Activated T-helper 1 cell treated with anti-CD3 and anti-CD28 coated beads, Interleukin-2, amount 50 U/mL, for 16 hours (primary cell): ENCODE results near the gene NKD1.
"Not testable (repeated sequence)": the region's sequence is repeated elsewhere in the genome, so short reads cannot be mapped to it uniquely, and the experiment has no call there.

Experiments used
- DNase-seq, 2 donors: peaks; one replicate each; pipeline ENCODE4 v3.0.0-alpha.2; 2020; ENCODE audit warnings: low read depth in 1 of 2, low spot score in 1 of 2

The NKD1 gene

DNA sequence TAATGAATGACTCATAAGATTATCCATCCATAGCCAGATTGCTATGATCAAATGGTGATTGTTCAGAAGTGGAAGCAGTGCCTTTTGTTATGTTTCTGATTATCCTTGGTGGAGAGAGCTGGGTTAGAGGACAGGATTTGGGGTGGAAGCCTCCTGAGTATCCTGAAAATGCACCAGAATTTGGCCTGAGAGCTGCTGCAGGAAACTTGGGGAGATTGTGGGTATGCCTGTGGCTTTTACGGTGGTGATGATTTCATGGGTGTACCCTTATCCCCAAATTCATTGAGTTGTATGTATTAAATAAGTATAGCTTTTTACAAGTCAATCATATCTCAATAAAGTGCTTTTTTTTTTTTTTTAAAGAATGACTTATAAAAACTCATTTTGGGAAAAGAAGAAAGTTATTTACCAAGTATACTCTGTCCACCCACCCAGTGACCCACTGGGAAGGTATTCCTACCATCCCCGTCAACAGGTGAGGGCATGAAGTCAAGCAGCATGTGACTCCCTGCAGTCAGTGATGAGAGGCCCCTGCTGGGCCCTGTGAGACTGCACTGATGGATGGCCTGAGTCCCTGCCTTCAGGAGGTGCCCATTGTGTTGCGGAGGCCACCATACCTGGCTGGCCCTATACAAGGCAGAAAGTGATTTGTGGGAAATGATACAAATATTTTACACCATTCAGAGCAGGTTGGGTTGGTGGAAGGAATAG, 28.4 kb downstream of the NKD1 start:
- no peak for DNase-seq

DNA sequence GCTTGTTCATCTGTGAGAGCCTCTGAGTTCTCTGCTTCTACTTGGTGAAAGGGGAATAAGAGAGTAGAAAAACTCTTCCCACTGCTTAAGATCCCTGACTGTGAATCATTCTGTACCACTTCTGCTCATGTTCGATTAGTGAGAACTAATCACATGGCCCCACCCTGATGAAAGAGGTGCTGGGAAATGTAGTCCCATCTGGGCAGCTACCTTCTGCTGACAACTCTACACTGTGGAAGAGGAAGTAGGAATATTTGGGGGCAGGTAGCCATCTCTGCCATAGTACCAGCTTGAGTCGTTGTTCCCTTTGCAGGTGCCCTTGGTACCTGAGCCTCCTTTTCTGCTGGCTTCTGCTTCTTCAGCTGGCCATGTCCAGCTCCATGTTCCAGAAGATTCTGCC, 29.9 kb downstream of the NKD1 start:
- no peak for DNase-seq

DNA sequence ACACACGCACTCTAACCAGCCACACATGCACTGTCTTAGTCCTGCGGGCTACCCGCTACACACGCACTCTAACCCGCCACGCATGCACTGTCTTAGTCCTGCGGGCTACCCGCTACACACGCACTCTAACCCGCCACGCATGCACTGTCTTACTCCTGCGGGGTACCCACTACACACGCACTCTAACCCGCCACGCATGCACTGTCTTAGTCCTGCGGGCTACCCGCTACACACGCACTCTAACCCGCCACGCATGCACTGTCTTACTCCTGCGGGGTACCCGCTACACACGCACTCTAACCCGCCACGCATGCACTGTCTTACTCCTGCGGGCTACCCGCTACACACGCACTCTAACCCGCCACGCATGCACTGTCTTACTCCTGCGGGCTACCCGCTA, 31.2 kb downstream of the NKD1 start:
- DNase-seq: not testable (repeated sequence)

DNA sequence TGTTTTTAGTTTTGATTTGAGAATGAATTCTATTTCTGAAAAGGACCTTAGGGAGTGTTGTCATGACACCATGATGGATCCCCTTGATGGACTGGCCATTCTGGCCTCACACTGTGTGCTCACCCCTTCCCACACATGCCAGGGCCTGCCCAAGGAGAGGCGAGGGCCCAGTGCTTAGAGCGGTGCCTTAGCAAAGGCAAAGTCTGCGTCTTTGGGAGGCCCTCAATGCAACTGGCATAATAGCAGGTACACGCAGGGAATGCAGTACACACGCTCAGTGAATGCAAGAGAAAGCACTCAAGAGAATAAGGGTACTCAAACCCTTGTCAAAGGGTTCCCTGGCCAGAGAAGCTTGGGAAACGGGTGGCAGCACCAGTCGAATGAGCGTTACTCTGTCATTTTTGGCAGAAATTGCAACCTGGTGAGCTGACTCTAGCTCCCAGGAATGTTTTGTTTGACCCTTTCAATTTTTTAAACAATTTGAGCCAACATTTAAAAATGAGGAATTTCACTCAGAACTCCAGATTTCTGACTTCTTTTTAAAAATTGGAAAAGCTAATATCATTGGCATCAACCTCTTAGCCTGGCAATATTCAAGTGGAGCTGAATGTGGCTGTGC, 32.1 kb downstream of the NKD1 start:
- DNase-seq: no peak

DNA sequence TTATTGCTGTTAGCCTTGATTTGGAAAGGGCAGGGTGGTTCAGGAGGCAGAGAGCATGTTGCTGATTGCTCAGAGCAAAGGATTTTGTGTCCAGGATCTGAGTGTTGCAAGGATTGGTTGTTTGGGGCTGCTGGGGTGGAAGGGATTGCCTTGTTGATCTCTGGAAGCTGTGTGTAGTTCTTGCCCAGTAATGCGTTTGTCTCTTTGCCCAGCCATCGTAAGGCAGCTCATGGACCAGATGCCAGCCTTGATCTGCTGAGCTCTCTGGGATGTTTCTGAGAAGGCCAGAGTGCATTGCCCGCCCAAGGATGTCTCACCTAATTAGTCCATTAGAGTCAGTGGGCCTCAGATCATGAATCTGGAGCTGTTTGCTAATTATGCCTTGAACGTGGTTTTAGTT, 33.6 kb downstream of the NKD1 start:
- no peak for DNase-seq

DNA sequence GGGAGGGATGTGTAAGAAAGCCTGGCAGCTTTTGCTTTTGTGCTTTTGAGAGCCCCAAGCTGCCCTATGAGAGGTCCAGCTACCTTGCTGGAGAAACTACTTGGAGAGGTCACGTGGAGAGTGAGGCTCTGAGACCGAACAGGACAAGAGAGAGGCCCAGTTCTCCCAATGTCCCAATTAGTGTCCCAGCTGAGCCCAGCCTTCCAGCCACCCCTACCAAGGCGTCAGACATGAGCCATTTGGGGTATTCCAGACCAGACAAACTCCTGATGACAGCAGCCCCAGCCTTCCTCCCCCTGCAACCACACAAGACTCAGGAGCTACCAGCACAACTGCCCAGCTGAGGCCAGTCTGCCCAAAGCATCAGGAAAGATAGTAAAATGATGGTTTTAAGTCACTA, 35.0 kb downstream of the NKD1 start:
- DNase-seq: no peak

DNA sequence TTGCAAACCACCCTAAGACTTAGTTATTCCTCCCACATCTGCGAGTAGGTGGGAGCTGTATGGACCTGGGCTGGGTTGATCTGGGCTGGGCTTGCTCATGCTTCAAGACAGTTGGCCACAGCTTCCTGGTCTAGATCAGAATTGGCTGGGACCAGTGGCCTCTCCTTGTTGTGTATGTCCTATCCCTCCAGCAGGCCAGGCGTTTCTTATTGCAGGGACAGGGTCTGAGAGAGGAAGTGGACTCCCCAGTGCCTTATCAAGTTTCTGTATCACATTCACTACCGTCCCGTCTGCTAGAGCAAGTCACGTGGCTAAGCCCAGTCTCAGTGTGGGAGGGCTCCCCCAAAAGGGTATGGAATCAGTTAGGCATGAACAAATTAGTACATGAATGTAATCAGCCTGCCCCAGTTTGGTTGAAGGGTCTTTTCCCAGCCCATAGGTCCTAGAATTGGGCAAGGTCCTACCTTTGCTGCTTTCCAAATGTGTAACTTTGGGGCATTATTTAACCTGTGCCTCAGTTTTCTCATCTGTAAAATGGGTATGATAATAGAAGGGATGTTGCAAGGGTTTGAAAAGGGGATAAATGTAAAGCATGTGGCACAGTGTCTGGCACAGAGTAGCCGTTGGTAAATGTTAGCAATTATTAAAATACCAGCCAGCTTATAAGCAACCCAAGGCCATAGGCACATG, 36.0 kb downstream of the NKD1 start:
- no peak for DNase-seq

DNA sequence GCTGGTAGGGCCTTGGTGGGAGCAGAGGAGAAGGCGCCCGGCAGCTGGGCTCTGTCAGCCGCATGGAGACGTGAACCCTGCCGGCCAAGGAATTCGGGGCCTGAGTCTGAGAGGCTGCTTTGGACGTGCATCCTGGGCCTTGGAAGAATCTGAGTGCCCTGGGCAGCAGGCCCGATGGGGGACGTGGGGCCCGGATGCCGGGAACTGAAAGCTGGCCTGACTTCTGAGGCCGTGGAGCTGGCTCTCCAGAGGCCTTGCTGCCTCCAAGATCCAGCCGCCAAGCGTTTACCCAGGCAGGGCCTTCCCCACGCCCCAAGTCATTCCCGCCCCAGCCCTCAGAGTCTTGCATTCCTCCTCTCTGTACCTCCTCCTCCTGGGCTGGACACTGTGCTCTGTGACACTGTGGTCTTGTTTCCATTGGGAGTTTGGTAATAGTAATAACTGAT, 37.2 kb downstream of the NKD1 start:
- DNase-seq: no peak

DNA sequence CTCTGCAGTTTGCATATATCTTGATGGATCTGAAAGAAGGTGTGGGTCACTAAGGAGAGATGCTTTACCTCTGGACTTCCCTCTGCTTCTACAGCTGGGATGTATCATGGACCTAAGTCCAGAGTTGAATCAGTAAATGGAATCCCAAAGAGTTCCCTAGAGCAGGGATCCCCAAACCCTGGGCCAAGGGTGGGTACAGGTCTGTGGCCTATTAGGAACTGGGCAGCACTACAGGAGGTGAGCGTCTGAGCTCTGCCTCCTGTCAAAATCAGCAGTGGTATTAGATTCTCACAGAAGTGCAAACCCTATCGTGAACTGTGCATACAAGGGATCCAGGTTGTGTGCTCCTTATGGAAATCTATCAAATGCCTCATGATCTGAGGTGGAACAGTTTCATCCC, 39.3 kb downstream of the NKD1 start:
- no peak for DNase-seq

DNA sequence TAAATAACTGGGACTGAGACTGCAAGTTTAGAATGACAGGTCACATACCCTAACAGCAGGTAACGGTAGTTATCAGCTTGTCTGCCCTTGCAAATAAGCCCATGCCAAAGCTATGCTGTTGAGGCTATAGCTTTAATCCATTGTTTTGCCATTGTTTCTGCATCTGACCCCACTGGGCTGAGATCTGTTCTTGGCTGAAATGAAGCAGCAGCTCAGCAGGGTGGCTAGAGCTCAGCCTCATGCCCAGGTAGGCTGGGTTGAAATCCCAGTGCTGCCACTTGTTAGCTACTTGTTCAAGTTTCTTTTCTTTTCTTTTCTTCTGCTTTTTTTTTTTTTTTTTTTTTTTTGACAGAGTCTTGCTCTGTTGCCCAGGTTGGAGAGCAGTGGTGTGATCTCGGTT, 40.1 kb downstream of the NKD1 start:
- no peak for DNase-seq

DNA sequence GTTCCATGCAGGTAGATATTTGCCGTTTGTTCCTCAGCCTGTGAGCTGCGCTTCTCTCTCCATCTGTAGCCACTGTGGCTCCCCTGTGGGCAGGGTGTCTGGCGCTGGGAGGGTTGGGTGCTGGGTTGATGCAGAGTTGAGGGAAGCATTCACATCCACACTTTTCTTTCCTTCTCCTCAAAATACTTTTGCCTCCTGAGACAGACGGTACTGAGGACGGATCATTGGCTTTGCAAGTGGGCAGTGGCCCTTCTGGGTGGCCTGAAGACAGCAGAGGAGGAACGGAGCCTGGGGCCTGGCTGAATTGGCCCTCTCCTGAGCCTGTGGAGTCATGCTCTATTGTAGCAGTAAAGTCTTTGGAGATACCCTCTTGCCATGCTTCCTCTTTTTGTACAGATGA, 43.0 kb downstream of the NKD1 start:
- no peak for DNase-seq

DNA sequence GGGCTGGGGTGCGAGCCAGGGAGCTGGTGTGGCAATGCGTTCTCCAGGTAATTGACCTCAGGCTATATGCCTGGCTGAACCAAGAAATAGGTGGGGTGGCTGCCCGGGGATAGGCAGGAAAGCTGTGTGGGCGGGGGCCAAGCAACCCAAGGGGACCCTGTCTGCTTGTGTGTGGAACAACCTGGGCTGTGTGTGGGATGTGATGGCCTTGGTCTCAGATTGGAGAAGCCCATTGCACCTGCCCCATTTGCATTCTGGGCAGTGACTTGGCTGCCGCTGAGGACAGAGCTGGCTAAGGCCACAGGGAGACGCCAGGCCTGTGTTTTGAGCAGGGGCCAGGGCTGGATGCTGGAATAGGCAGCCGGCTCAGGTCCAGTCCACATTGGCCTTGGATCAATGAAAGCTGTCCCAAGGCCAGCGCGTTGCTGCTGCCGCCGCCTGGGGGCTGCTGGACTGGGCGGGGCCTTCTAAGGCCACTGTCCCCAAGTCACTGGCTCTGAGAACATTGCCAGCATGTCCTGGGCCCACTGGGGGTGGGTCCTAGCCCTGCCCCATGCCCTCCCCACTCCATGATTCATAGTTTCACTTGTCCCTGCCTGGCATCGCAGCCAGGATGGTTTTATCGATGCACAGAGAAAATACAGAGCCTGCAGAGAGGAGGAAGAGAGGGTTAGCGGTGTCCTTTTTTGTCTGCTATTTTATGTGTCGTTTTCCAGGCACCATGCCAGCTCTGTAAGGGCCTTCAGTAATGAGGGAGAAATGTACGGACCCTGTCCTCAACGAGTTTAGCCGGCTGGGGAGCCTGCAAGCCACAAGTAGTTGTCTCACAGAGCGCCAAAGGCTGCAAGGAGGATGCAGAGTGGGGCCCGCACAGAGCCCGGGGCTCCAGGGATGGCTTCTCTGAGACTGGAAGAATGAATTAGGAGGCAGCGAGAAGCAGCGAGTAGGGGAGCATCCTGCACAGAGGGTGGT, 43.9 kb downstream of the NKD1 start:
- DNase-seq: no peak

DNA sequence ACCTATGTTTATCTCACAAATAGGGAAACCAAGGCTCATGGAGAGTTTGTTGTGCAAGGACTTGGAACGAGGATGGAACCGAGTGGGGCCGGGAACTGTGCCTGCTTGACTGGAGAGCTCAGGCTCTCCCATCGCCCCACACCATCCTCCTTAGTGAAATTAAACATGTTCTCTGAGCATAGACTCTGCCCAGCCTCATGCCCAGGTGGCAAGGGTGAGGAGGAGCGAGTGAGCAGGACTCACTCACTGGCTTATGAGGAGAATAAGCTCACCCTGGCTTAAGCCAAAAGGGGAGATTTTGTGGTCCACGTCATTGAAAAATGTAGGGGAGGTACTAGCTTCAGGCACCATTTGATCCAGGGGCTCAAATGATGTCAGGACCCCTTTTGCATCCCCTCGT, 44.8 kb downstream of the NKD1 start:
- no peak for DNase-seq

DNA sequence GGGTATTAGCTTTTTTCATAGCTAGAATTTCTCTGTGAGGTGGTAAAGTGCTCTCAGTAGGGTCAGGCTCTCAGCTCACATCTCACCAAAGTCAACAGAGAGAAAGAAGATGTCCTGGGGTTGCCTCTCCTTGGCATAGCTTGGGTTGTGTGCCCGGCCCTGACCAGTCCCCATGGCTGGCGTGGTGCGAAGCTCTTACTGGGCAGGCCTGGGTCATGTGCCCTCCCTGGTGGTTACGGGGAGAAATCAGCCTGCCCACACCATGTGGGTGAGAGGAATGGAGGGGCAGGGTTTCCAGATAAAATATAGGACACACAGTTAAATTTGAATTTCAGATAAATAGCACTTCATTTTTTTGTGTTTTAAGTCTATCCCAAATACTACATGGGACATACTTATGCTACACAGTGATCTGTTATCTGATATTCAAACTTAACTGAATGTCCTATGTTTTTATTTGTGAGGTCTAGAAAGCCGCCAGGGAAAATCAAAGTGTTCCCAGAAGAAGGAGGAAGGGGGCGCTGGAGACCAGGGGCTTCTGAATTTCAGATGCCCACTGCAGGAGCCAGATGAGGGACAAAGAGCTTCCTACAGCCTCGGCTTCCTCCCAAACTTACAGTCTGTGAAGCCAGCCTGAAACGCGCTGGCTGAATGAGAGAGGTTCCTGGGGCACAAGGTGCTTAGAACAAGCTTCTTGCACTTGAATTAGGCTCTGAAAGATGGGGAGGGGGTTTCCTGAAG, 45.4 kb downstream of the NKD1 start:
- no peak for DNase-seq

DNA sequence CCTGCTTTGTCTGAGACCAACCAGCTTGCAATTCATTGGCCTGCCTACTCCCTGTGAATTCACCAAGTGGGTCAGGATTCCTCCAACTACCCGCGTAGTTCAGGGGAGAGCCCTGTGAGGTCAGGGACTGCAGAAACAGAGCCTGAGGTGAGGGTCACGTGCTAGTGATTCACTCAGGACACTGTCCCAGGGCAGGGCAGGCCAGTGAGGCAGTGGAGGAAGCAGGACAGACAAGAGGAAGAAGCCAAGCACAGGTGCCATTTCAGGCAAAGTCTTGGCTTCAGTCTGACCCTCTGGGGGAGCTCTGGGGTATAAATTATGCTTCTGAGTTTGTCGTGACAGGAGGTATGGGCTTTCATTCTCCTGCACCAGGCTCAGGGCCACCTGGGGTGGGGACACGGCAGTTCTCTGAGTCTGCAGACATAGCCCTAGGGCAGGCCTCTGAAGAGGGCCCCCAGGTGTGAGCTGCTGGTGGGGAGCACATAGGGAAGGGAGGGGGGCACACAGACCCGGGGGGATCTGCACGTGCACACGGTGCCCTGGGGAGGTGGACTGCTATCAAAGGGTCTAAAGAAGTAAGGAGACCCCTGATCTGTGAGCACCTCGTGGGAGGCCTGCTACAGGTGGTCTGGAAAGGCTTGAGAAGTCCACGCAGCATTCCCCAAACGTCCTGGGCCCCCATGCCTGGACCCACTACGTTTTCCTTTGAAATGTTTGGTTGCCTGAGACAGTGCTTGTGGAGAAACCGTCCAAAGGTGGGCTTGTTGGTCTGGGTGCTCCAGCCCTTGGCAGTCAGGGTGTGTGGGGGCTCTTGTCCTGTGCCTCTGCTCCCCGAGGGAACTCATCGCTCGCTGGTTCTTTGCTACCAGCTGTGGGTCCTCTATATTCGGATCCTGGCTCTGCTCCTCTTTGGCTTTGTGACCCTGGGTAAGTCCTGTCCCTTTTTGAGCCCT, 46.4 kb downstream of the NKD1 start:
- no peak for DNase-seq

DNA sequence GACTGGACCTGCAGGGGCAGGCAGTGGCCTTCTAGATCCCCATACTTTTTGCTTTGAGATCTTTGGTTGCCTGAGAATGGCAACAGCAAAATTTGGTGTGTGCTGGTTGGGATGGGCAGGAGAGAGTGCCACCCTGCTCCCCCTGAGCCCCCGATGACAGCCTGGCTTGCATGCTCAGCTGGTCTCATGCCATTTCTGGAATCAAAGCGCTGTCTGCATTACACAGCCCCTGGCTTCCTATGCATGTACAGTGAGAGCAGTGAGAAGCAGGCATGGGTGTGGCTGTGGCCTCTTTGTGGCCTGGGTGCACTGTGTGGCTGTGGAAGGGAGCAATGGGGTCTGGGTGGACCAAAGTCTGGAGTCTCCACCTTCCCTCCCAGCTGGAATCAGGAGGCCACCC, 47.7 kb downstream of the NKD1 start:
- no peak for DNase-seq

DNA sequence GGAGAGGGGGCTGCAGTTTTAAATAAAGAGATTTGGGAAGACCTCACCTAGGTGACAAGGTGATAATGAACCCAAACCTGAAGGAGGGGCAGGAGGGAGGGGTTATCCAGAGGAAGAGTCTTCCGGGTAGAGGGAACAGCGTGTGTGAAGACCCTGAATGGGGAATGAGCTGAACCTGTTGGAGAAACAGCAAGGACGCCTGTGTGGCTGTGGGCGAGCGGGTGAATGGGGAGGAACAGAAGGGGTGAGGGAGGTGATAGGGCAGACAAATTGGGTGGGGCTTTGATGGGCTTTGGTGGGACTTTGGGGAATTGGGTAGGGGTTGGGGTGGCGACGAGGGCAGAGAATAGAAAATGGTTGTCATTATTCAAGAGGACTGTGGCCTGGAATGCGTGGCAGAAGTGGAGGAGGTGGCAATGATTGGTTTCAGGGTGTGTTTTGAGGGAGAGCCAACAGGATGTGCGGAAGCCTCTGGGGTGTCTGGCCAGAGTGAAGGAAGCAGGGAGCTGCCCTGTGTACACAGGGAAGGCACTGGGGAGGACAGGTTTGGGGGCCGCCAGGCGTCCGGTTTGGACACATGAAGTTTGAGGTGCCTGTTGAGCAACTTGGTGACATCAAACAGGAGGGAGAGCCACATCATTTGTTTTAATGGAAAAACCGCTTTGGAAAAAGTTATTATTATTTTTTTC, 48.7 kb downstream of the NKD1 start:
- DNase-seq: no peak

DNA sequence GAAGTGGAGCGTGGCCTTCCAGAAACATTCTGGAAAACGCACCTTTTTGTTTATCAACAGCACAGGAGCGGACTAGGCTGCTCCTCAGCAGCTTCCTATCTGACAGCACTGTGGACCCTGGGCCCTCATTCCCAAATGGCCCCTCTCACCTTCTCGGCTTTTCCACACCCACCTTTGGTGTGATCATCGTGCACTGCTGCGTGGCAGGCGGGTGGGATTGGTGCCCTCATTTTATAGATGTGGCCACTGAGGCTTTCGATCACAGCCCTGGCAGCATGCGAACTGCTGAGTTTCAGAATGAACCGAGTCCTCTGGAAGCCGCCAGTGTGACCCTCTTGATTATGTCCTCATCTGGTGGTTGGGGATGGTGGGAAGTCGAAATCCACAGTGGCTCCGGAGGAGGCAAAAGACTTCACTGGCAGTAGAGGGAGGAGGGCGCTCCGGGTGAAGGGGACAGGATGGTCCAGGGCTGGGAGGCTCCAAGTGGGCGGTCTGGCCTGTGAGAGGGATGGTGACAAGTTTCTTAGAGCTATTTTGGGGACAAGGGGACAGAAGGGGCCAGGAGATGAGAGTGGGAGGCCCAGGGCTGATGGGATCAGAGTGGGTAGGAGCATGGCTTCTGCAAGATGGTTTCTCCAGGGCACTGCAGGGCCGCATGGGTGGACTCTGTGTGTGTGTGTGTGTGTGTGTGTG, 49.5 kb downstream of the NKD1 start:
- DNase-seq: no peak
